ENCODE measurements around the gene RAB40C. TPM values are rescaled to one million over a fixed set of nuclear protein-coding genes. Genes with fewer than 3 reads are reported as not detected.

The RAB40C gene
- total RNA-seq, 3 donors from 2014 or later = 31.2 to 51.0 (median 40.1) TPM

DNA sequence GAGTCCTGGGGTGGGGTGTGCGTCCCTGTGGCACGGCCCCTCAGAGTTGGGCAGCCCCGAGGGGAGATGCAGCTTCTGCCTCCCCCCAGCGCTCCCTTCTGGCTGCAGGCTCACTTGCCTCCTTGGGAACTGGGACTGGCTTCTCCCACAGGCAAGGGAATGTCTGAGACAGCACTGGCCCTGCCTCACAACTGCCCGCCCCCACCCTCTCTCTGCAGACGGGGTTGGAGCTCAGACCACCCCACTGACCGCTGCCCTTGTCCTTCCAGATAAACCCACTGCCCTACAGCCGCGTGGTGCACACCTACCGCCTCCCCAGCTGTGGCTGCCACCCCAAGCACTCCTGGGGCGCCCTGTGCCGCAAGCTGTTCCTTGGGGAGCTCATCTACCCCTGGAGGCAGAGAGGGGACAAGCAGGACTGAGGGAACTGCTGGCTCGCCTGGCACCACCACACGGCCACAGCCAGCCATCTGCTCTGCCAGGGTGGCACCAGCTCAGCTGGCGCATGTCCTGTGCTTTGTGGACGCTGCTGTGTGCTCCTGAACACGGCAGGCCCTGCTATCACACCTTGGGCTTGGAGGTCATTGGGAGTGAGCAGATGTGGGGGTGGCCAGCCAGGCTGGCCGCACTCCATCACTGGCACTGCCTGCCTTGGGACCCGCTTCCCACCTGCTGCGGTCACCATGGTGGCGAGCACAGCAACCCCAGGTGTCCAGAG, 7.1 kb upstream of the RAB40C start:
- DNase-seq = no peak
- TF ChIP-seq, protein P1, sequence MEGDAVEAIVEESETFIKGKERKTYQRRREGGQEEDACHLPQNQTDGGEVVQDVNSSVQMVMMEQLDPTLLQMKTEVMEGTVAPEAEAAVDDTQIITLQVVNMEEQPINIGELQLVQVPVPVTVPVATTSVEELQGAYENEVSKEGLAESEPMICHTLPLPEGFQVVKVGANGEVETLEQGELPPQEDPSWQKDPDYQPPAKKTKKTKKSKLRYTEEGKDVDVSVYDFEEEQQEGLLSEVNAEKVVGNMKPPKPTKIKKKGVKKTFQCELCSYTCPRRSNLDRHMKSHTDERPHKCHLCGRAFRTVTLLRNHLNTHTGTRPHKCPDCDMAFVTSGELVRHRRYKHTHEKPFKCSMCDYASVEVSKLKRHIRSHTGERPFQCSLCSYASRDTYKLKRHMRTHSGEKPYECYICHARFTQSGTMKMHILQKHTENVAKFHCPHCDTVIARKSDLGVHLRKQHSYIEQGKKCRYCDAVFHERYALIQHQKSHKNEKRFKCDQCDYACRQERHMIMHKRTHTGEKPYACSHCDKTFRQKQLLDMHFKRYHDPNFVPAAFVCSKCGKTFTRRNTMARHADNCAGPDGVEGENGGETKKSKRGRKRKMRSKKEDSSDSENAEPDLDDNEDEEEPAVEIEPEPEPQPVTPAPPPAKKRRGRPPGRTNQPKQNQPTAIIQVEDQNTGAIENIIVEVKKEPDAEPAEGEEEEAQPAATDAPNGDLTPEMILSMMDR (IDR thresholded peaks at IDR 0.05) = no peak
- Histone ChIP-seq H3K36me3 (ENCODE audit: low read depth) (no peaks in the 10 kb centered on the region), H3K4me3 (no peak overlapping the region), H3K4me1 (ENCODE audit: low read depth) (peaks cover 7% of the 10 kb centered on the region), H3K9me3 (no peaks in the 10 kb centered on the region)
- intact Hi-C loops (cut with DNase I, micrococcal nuclease) = no loop called here
- ATAC-seq = no peak

DNA sequence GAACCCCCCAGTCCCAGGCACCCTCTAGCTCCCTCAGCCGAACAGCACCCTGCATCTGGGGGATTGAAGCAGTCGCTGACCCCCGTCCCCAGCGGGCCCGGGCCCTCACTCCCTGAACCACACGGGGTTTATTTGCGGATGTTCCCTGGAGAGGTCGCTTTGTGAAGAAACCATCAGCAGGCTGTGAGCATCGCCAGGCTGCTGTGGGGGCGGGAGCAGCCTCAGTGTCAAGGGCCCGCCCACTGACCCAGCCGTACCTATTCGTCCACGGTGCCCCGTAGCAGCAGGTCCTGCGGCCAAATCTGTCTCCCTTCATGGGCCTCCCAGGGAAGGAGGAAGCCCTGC, 6.4 kb upstream of the RAB40C start:
- no peak overlapping the region for H3K4me3 ChIP-seq
- ATAC-seq = no peak
- H3K36me3 ChIP-seq (ENCODE audit: low read depth) = no peaks in the 10 kb centered on the region
- TF ChIP-seq, protein P1 (IDR thresholded peaks at IDR 0.05) = no peak
- H3K9me3 ChIP-seq = no peaks in the 10 kb centered on the region
- DNase-seq = no peak
- H3K4me1 ChIP-seq (ENCODE audit: low read depth) = peaks cover 13% of the 10 kb centered on the region
- intact Hi-C loops (cut with DNase I, micrococcal nuclease) = no loop called here

DNA sequence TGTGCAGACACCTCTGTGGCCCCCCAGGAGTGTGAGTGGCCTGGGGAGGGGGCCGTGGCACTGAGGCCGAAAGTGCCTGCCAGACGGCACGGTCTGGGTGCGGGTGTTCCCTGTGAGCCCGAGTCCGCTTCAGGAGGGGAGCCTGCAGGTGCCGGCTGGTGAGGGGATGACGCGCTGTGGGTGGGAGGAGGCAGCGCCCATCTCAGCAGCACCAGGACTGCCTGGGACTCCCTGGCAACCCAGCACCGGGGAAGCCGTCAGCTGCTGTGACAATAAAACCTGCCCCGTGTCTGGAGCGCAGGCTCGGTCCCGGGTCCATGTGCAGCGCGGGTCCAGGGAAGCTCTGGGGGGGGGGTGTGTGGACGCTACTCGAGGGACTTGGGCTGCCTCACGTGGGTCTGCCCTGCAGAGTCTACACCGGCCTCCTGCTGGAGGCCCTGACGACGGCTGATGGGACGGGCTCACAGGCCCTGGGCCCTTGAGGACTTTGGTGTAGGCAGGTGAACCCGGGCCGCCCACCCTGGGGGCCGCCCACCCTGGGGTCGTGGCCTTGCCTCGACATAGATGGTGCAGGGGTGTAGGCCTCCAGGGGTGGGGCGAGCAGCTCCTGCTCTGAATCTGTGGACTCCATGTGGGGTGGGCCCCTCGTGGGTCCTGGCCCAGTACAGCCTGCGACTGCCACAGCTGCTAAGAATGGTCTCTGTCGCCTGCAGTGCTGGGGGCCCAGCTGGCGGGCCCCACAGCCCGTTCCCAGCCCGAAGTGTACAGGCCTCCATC, 5.9 kb upstream of the RAB40C start:
- TF ChIP-seq, protein P1 (IDR thresholded peaks at IDR 0.05) = no peak
- no peaks in the 10 kb centered on the region for H3K36me3 ChIP-seq (ENCODE audit: low read depth)
- ATAC-seq = no peak
- no peaks in the 10 kb centered on the region for H3K9me3 ChIP-seq
- intact Hi-C loops (cut with DNase I, micrococcal nuclease) = no loop called here
- no peak for DNase-seq
- H3K4me1 ChIP-seq (ENCODE audit: low read depth) = peaks cover 13% of the 10 kb centered on the region
- no peak overlapping the region for H3K4me3 ChIP-seq

GRCh38 chr16:585351-585750, 4.5 kb upstream of the RAB40C start:
- H3K4me1 ChIP-seq (ENCODE audit: low read depth) = peaks cover 13% of the 10 kb centered on the region
- TF ChIP-seq, protein P1 (IDR thresholded peaks at IDR 0.05) = no peak
- no peaks in the 10 kb centered on the region for H3K9me3 ChIP-seq
- no peaks in the 10 kb centered on the region for H3K36me3 ChIP-seq (ENCODE audit: low read depth)
- intact Hi-C loops (cut with DNase I, micrococcal nuclease) = no loop called here
- ATAC-seq (no peak), DNase-seq (no peak)
- no peak overlapping the region for H3K4me3 ChIP-seq

DNA sequence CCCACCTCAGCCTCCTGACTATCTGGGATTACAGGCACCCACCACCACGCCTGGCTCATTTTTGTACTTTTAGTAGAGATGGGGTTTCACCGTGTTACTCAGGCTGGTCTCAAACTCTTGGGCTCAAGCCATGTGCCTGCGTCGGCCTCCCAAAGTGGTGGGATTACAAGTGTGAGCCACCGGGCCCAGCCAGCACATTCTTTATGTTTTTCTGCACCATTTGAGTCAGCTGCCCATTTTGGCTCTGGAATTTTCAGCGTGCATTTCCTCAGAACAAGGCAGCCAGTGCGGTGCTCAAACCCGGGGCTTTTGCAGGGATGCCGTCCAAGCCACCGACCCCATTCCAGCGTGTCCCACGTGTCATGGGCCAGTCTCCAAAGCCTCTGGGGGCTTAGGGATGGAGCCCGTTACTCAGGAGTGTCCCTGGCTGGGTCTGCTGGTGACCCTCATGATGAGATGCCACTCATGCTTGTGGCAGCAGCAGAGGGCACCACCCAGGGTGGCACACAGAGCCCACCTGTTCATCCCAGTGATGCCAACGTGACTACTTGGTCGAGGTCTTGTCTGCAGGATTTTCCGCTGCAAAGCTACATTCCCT, 3.7 kb upstream of the RAB40C start:
- Histone ChIP-seq H3K4me3 (no peak overlapping the region), H3K4me1 (ENCODE audit: low read depth) (peaks cover 14% of the 10 kb centered on the region), H3K9me3 (no peaks in the 10 kb centered on the region), H3K36me3 (ENCODE audit: low read depth) (no peaks in the 10 kb centered on the region)
- intact Hi-C loops (cut with DNase I, micrococcal nuclease) = no loop called here
- DNase-seq = no peak
- ATAC-seq = no peak
- TF ChIP-seq, protein P1 (IDR thresholded peaks at IDR 0.05) = no peak
